ENCODE data around the gene CT45A8.
"Not testable (repeated sequence)": the region's sequence is repeated elsewhere in the genome, so short reads cannot be mapped to it uniquely, and the experiment has no call there.

The CT45A8 gene

GRCh38 chrX:135854438-135854837 is at the start of gene CT45A8:
Gene CT45A8 (minus strand): TSS chrX:135854538. CDS start chrX:135850783, 3,755 bp downstream.
- not testable (repeated sequence) for DNase-seq (ENCODE audit: low read depth in 2 of 2); H3K4me3 ChIP-seq (replicated peaks in 1 of 2; ENCODE audit: low read depth in 2 of 2, low read length in 2 of 2)

- TF ChIP-seq CTCF (IDR thresholded peaks at IDR 0.05; ENCODE audit: low read depth, low read length) = no peak
- no peak for DNase-seq (ENCODE audit: low read depth in 2 of 2)
These were observed 39.0 kb upstream of the CT45A8 start, which contains the start of the genes CT45A10 and SAGE1 for GRCh38 chrX:135893294-135893817. Gene CT45A10 (minus strand): TSS chrX:135893444. CDS start chrX:135885344, 8,100 bp downstream. Gene SAGE1 (plus strand): TSS chrX:135893716. CDS start chrX:135896243, 2,527 bp downstream.

GRCh38 chrX:135892781-135893180 is 38.4 kb upstream of the CT45A8 start:
- no peak overlapping the region for H3K4me3 ChIP-seq (replicated peaks in 1 of 2; ENCODE audit: low read depth in 2 of 2, low read length in 2 of 2)
- DNase-seq (ENCODE audit: low read depth in 2 of 2) = no peak
- TF ChIP-seq CTCF (IDR thresholded peaks at IDR 0.05; ENCODE audit: low read depth, low read length) = no peak

More at GRCh38 chrX:135893294-135893817, 39.0 kb upstream of the CT45A8 start, which contains the start of the genes CT45A10 and SAGE1:
- no peak within 1 kb of the TSS for H3K4me3 ChIP-seq (replicated peaks in 1 of 2; ENCODE audit: low read depth in 2 of 2, low read length in 2 of 2)

- no peak for TF ChIP-seq CTCF (IDR thresholded peaks at IDR 0.05; ENCODE audit: low read depth, low read length)
- no peak overlapping the region for H3K4me3 ChIP-seq (replicated peaks in 1 of 2; ENCODE audit: low read depth in 2 of 2, low read length in 2 of 2)
- no peak for DNase-seq (ENCODE audit: low read depth in 2 of 2)
These were observed 35.8 kb upstream of the CT45A8 start for GRCh38 chrX:135890087-135890585.

- DNase-seq (ENCODE audit: low read depth in 2 of 2) = not testable (repeated sequence)
These were observed 34.6 kb upstream of the CT45A8 start for GRCh38 chrX:135888976-135889375.

GRCh38 chrX:135888230-135888629 is 33.9 kb upstream of the CT45A8 start:
- DNase-seq (ENCODE audit: low read depth in 2 of 2); H3K4me3 ChIP-seq (replicated peaks in 1 of 2; ENCODE audit: low read depth in 2 of 2, low read length in 2 of 2): not testable (repeated sequence)

More at GRCh38 chrX:135888976-135889375, 34.6 kb upstream of the CT45A8 start:
- H3K4me3 ChIP-seq (replicated peaks in 1 of 2; ENCODE audit: low read depth in 2 of 2, low read length in 2 of 2) = not testable (repeated sequence)

- not testable (repeated sequence) for H3K4me3 ChIP-seq (replicated peaks in 1 of 2; ENCODE audit: low read depth in 2 of 2, low read length in 2 of 2); DNase-seq (ENCODE audit: low read depth in 2 of 2)
These were observed 28.4 kb upstream of the CT45A8 start for GRCh38 chrX:135882741-135883140.

- H3K4me3 ChIP-seq (replicated peaks in 1 of 2; ENCODE audit: low read depth in 2 of 2, low read length in 2 of 2); DNase-seq (ENCODE audit: low read depth in 2 of 2): not testable (repeated sequence)
These were observed 17.4 kb upstream of the CT45A8 start, which contains the start of gene CT45A9 for GRCh38 chrX:135871712-135872111. Gene CT45A9 (minus strand): TSS chrX:135871812. CDS start chrX:135868061, 3,751 bp downstream.

- not testable (repeated sequence) for DNase-seq (ENCODE audit: low read depth in 2 of 2); H3K4me3 ChIP-seq (replicated peaks in 1 of 2; ENCODE audit: low read depth in 2 of 2, low read length in 2 of 2)
These were observed 17.2 kb downstream of the CT45A8 start, which contains the start of gene CT45A7 for GRCh38 chrX:135837180-135837579. Gene CT45A7 (minus strand): TSS chrX:135837280. CDS start chrX:135833533, 3,747 bp downstream.

- not testable (repeated sequence) for H3K4me3 ChIP-seq (replicated peaks in 1 of 2; ENCODE audit: low read depth in 2 of 2, low read length in 2 of 2); DNase-seq (ENCODE audit: low read depth in 2 of 2)
These were observed 34.4 kb downstream of the CT45A8 start, which contains the start of gene CT45A2 for GRCh38 chrX:135819912-135820311. Gene CT45A2 (minus strand): TSS chrX:135820012. CDS start chrX:135816265, 3,747 bp downstream.

GRCh38 chrX:135802687-135803086 is 51.7 kb downstream of the CT45A8 start, which contains the start of gene CT45A6:
Gene CT45A6 (minus strand): TSS chrX:135802787. CDS start chrX:135798993, 3,794 bp downstream.
- not testable (repeated sequence) for H3K4me3 ChIP-seq (replicated peaks in 1 of 2; ENCODE audit: low read depth in 2 of 2, low read length in 2 of 2); DNase-seq (ENCODE audit: low read depth in 2 of 2)

Data from cardiac fibroblast (primary cell).